WERI-Rb-1 (cell line): ENCODE measurements around the gene TBCD.

Source experiments
- DNase-seq: peaks from one replicate; pipeline ENCODE4 v3.0.0-alpha.2; 2020
- H3K27ac ChIP-seq: fragments of 250-450 bp; sonication (Bioruptor Pico); 2 replicates; pipeline ENCODE4 v1.5.1; 2020; ENCODE audit warnings: mild to moderate bottlenecking, moderate library complexity
- H3K27me3 ChIP-seq: fragments of 250-450 bp; sonication (Bioruptor Pico); 2 replicates; pipeline ENCODE4 v1.5.1; 2021; ENCODE audit warnings: mild to moderate bottlenecking, low read depth, moderate library complexity; ENCODE audit not compliant: insufficient read depth, severe bottlenecking
- H3K36me3 ChIP-seq: fragments of 250-450 bp; sonication (Bioruptor Pico); 2 replicates; pipeline ENCODE4 v1.5.1; 2020; ENCODE audit warnings: mild to moderate bottlenecking, moderate library complexity
- H3K4me3 ChIP-seq: 2 replicates; pipeline ENCODE4 v1.5.1; 2011; ENCODE audit warnings: low read depth, mild to moderate bottlenecking, control low read depth, low read length
- H3K9me3 ChIP-seq: fragments of 250-450 bp; sonication (Bioruptor Pico); 2 replicates; pipeline ENCODE4 v1.5.1; 2021; ENCODE audit warnings: mild to moderate bottlenecking, moderate library complexity; ENCODE audit not compliant: severe bottlenecking
- CTCF ChIP-seq: IDR thresholded peaks from 2 replicates; pipeline ENCODE4 v1.5.1; 2011; ENCODE audit warnings: low read depth, mild to moderate bottlenecking, control low read depth, inconsistent platforms, low read length

The TBCD gene

GRCh38 chr17:82862737-82863382 is 111.0 kb downstream of the TBCD start:
- Histone ChIP-seq H3K27ac (peak overlapping the region; percentile 61), H3K36me3 (peaks cover 16% of the 10 kb centered on the region), H3K27me3 (no peaks in the 10 kb centered on the region), H3K9me3 (no peaks in the 10 kb centered on the region), H3K4me3 (no peak overlapping the region)
- peak; percentile 67 for DNase-seq
- TF ChIP-seq CTCF, result no peak

- H3K27ac ChIP-seq, result peak overlapping the region; percentile 61
- no peak for TF ChIP-seq CTCF
- peaks cover 18% of the 10 kb centered on the region for H3K36me3 ChIP-seq
- peak; percentile 45 for DNase-seq
- no peak overlapping the region for H3K4me3 ChIP-seq
- no peaks in the 10 kb centered on the region for H3K9me3 ChIP-seq
- no peaks in the 10 kb centered on the region for H3K27me3 ChIP-seq
Observed at GRCh38 chr17:82863383-82863940, 111.6 kb downstream of the TBCD start.

GRCh38 chr17:82863941-82864712 is 112.3 kb downstream of the TBCD start:
- peak; percentile 66 for DNase-seq
- Histone ChIP-seq H3K9me3 (no peaks in the 10 kb centered on the region), H3K36me3 (peaks cover 22% of the 10 kb centered on the region), H3K27me3 (no peaks in the 10 kb centered on the region), H3K4me3 (no peak overlapping the region), H3K27ac (peak overlapping the region; percentile 61)
- no peak for TF ChIP-seq CTCF

GRCh38 chr17:82864713-82865248 is 112.9 kb downstream of the TBCD start:
- Histone ChIP-seq H3K36me3 (peaks cover 29% of the 10 kb centered on the region), H3K27me3 (no peaks in the 10 kb centered on the region), H3K27ac (peak overlapping the region; percentile 61; the same call in 1 of the 2 replicates), H3K9me3 (no peaks in the 10 kb centered on the region), H3K4me3 (no peak overlapping the region)
- no peak for DNase-seq
- no peak for TF ChIP-seq CTCF

- no peak overlapping the region for H3K4me3 ChIP-seq
- TF ChIP-seq CTCF, result no peak
- H3K27ac ChIP-seq, result no peak overlapping the region
- no peaks in the 10 kb centered on the region for H3K27me3 ChIP-seq
- DNase-seq, result no peak
- no peaks in the 10 kb centered on the region for H3K9me3 ChIP-seq
- peaks cover 34% of the 10 kb centered on the region for H3K36me3 ChIP-seq
Observed at GRCh38 chr17:82865274-82865673, 113.4 kb downstream of the TBCD start.
